Measurements from ENCODE around the gene JAG2.

- TF ChIP-seq CTCF (IDR thresholded peaks at IDR 0.05): no peak
- no peak for TF ChIP-seq POLR2A (IDR thresholded peaks at IDR 0.05)
Measured at GRCh38 chr14:105209091-105209490, 40.5 kb upstream of the JAG2 start.

Measured in suprapubic skin (tissue), 3 donors.